Astrocyte of the spinal cord (primary cell): Measurements from ENCODE around the gene MBNL1.

ENCODE experiments used
- DNase-seq: peaks from one replicate; pipeline ENCODE4 v3.0.0; 2011; ENCODE audit warnings: low read depth, low spot score
- H3K4me3 ChIP-seq: 2 replicates; pipeline ENCODE4 v1.5.1; 2011; ENCODE audit warnings: low read depth, mild to moderate bottlenecking, low read length, moderate library complexity
- in situ Hi-C: cut with HindIII; loops from 2 replicates; pipeline ENCODE4 v1.10.0; 2017; ENCODE audit warnings: low sequenced_read_pairs
- TF ChIP-seq, protein P1 (sequence below): IDR thresholded peaks from 2 replicates; pipeline ENCODE4 v1.5.1; 2012; ENCODE audit warnings: low read depth, mild to moderate bottlenecking, low read length, inconsistent platforms

The MBNL1 gene

GRCh38 chr3:152339881-152340505, 71.3 kb downstream of the MBNL1 start:
- no peak overlapping the region for H3K4me3 ChIP-seq
- in situ Hi-C loops: no loop called here
- TF ChIP-seq, protein P1, sequence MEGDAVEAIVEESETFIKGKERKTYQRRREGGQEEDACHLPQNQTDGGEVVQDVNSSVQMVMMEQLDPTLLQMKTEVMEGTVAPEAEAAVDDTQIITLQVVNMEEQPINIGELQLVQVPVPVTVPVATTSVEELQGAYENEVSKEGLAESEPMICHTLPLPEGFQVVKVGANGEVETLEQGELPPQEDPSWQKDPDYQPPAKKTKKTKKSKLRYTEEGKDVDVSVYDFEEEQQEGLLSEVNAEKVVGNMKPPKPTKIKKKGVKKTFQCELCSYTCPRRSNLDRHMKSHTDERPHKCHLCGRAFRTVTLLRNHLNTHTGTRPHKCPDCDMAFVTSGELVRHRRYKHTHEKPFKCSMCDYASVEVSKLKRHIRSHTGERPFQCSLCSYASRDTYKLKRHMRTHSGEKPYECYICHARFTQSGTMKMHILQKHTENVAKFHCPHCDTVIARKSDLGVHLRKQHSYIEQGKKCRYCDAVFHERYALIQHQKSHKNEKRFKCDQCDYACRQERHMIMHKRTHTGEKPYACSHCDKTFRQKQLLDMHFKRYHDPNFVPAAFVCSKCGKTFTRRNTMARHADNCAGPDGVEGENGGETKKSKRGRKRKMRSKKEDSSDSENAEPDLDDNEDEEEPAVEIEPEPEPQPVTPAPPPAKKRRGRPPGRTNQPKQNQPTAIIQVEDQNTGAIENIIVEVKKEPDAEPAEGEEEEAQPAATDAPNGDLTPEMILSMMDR: no peak
- DNase-seq: no peak

- no peak for DNase-seq
- TF ChIP-seq, protein P1: no peak
Measured at GRCh38 chr3:152345233-152345632, 76.5 kb downstream of the MBNL1 start.

DNA sequence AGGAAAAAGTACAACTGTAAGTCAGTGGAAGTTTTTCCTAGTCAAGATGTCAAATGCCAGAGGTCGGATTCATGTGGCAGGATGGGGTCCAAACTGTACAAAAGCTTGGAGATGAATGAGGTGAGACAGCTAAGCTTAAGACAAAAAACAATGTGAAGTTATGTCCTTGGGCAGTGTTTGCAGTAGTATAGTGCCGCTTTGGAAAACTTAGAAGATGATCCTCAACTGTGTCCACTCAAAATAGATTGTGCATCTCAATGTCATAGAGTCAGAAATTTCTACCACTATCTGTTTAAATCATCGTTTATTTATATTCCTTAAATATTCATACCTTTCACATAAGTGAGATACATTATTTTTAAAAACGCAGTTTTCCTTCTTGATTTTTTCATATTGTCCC, 77.3 kb downstream of the MBNL1 start:
- TF ChIP-seq, protein P1: no peak
- no peak overlapping the region for H3K4me3 ChIP-seq
- no peak for DNase-seq
- in situ Hi-C loops: no loop called here

More at GRCh38 chr3:152345233-152345632, 76.5 kb downstream of the MBNL1 start:
- in situ Hi-C loops: no loop called here
- H3K4me3 ChIP-seq: no peak overlapping the region

DNA sequence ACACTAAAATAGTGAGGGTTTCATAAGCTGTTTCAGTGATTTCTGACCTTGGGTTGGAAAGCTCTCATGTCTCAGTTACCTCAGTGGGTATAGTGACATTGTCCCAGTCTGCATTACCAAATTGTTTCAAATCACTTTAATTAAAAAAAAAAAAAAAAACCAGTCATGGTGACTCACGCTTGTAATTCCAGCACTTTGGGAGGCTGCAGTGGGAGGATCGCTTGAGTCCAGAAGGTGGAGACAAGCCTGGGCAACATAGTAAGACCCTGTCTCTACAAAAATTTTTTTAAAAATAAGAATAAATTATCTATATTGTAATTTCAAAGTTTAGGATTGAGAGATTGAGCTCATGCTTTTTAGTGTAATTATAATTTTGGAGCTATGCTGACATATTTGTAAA, 78.0 kb downstream of the MBNL1 start:
- no peak for DNase-seq
- in situ Hi-C loops: no loop called here
- TF ChIP-seq, protein P1: no peak

GRCh38 chr3:152348436-152349177, 79.9 kb downstream of the MBNL1 start:
- TF ChIP-seq, protein P1: no peak
- H3K4me3 ChIP-seq: no peak overlapping the region
- in situ Hi-C loops: no loop called here
- DNase-seq: peak; percentile 52

More for the DNA sequence above, 78.0 kb downstream of the MBNL1 start:
- H3K4me3 ChIP-seq: no peak overlapping the region

DNA sequence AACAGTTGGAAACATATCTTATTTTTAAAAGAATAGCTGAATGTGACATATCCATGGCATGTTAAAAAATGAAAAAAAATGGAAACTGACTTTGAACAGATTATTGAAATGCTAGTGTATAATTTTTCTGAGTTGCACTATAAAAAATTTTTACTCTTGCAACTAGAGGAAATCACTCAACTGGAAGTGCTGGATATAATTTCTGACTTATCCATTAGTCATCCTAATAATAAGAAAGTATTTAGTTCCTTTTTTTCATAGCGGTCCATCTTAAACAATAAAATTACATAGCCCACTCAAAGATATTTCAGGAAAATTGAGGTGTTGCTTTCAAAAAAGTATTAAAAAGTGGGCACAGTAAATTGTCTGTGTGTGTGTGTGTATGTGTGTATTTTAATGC, 80.7 kb downstream of the MBNL1 start:
- DNase-seq: peak; percentile 34
- TF ChIP-seq, protein P1: no peak
- in situ Hi-C loops: no loop called here

More for the DNA sequence above, 80.7 kb downstream of the MBNL1 start:
- no peak overlapping the region for H3K4me3 ChIP-seq
